Measurements from ENCODE around the gene SLC35G4. TPM values are rescaled to one million over a fixed set of nuclear protein-coding genes. Genes with fewer than 3 reads are reported as not detected.

SLC35G4 gene
- total RNA-seq, 2 experiments from 2014 or later: not detected

DNA sequence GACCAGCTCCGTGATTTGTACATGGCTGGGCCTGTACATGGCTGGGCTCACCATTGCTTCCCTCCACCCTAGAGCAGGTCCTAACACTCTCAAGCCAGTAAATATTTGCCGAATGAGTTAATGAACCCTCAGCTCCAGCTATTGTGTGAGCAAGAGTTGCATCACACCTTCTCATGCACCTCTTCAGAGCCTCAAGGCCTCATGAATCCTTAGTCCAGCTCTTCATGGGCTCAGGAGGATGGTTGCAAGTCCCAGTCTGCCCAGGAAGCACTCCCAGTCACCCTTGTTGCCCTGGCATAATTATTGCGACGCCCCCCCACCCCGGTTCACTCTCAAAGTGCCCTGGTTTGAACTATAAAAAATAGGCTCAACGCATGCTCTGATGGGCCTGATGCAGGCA, 49.6 kb downstream of the SLC35G4 start:
- Histone ChIP-seq H3K36me3 (ENCODE audit: insufficient read depth, low read length) (no peaks in the 10 kb centered on the region), H3K27me3 (ENCODE audit: control insufficient read depth in 1 of 2, insufficient read depth in 2 of 2, low read length in 2 of 2) (peaks cover under 1 to 4% of the 10 kb centered on the region in 2 experiments), H3K4me3 (ENCODE audit: low read length) (no peak overlapping the region), H3K27ac (ENCODE audit: low read depth in 1 of 2, low read length in 2 of 2) (no peak overlapping the region), H3K4me1 (ENCODE audit: insufficient read depth, low read length) (peaks cover 5% of the 10 kb centered on the region), H3K9me3 (ENCODE audit: control insufficient read depth in 1 of 2, insufficient read depth in 1 of 2, low read length in 2 of 2) (no peaks in the 10 kb centered on the region)
- ChIA-PET POLR2A (no interaction called here), CTCF (no interaction called here)
- TF ChIP-seq, protein P1, sequence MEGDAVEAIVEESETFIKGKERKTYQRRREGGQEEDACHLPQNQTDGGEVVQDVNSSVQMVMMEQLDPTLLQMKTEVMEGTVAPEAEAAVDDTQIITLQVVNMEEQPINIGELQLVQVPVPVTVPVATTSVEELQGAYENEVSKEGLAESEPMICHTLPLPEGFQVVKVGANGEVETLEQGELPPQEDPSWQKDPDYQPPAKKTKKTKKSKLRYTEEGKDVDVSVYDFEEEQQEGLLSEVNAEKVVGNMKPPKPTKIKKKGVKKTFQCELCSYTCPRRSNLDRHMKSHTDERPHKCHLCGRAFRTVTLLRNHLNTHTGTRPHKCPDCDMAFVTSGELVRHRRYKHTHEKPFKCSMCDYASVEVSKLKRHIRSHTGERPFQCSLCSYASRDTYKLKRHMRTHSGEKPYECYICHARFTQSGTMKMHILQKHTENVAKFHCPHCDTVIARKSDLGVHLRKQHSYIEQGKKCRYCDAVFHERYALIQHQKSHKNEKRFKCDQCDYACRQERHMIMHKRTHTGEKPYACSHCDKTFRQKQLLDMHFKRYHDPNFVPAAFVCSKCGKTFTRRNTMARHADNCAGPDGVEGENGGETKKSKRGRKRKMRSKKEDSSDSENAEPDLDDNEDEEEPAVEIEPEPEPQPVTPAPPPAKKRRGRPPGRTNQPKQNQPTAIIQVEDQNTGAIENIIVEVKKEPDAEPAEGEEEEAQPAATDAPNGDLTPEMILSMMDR (IDR thresholded peaks at IDR 0.05): no peak
- no peaks in the 10 kb centered on the region for H3K36me3 Mint-ChIP-seq (ENCODE audit: low read depth)
- H3K4me1 Mint-ChIP-seq (ENCODE audit: low read depth): no peaks in the 10 kb centered on the region
- H3K27me3 Mint-ChIP-seq: peaks cover 53% of the 10 kb centered on the region
- no peak for ATAC-seq (ENCODE audit: poor library complexity)
- no peak for DNase-seq
- no peak overlapping the region for H3K27ac Mint-ChIP-seq
- no peak overlapping the region for H3K4me3 Mint-ChIP-seq
- intact Hi-C loops (cut with DNase I, micrococcal nuclease): loop anchor here in 1 of 2 experiments (5.0 kb wide), 1 partner anchor 378 kb away; no protein-coding TSS in a partner anchor
- H3K9me3 Mint-ChIP-seq: no peaks in the 10 kb centered on the region

Small RNA genes within 50 kb of the gene (microRNA-seq; reads per million reads assigned to microRNA genes)
- not detected for gene MIR7153 (ENCODE audit: borderline microRNAs expressed, borderline replicate concordance)

Other genes starting within 250 kb of the SLC35G4 start
- under 1 TPM; 0.11 to 0.19 TPM for gene GNAL, start 79.7 kb downstream of the SLC35G4 start, total RNA-seq
- gene CHMP1B, start 241.8 kb downstream of the SLC35G4 start, total RNA-seq: 10 to 100 TPM; 64.4 to 67.4 TPM

Measured in CD4-positive, alpha-beta T cell (primary cell).